HG03097 (cell line): ENCODE data around the gene RAD1.
"Not testable (repeated sequence)": the region's sequence is repeated elsewhere in the genome, so short reads cannot be mapped to it uniquely, and the experiment has no call there.

Source experiments
- ATAC-seq: cut with Tn5 transposase; IDR thresholded peaks from one replicate; pipeline ENCODE4 v1.9.1; 2021; ENCODE audit not compliant: unreplicated experiment, low FRiP score

RAD1 gene, protein sequence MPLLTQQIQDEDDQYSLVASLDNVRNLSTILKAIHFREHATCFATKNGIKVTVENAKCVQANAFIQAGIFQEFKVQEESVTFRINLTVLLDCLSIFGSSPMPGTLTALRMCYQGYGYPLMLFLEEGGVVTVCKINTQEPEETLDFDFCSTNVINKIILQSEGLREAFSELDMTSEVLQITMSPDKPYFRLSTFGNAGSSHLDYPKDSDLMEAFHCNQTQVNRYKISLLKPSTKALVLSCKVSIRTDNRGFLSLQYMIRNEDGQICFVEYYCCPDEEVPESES

DNA sequence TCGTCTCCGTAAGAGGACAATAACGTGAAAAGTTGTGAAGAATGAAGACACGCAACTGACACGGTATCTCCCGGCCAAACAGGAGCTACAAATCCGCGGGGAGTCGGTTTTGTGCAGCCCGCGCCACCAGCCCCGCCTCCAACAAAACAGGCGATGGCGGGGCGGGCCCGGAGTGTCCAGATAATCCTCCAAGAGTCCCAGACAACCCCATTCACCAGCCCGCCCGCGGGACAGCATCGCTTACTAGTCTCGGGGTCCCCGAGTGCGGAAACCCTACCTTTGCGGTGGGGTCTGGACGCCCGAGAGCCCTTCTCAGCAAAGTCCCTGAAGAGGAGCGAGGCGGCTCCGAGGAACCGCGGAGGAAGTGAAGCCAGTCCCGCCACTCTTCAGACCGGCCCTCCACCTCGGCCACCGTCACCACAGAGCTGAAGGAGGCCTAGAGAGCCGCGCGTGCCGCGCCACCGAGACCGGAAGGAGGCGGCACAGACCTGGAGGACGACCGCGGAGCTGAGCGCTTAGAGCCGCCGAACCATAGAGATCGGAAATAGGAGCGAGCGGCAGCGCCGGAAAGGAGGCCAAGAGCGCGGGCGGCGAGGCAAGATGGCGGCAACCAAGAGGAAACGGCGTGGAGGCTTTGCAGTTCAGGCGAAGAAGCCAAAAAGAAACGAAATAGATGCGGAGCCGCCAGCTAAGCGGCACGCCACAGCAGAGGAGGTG is at the start of gene RAD1, which contains the start of gene BRIX1:
Gene RAD1 (minus strand): TSS at position 366 of the 717 bp plus-strand sequence. CDS start 612 bp downstream, outside the sequence.
Gene BRIX1 (plus strand): TSS at position 573 of the 717 bp plus-strand sequence. CDS start 28 bp downstream, at position 601.
- ATAC-seq: peak; percentile 99

DNA sequence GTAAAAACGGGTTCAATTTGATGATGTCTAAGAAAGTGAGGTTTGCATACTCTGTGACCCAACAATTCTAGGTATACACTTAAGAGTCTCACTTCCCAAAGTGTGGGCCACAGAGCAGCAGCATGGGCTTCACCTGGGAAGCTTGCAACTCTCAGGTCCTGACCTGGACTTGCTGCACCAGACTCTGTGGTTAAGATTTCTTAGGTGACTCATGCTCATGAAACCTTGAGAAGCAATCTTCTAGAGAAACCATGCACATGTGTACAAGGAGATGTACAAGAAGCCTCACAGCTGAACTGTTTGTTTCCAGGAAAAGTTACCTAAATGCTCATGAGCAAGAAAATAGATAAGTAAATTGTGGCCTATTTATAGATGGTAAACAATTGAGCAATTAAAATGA is 44.0 kb upstream of the RAD1 start:
- peak; percentile 93 for ATAC-seq

DNA sequence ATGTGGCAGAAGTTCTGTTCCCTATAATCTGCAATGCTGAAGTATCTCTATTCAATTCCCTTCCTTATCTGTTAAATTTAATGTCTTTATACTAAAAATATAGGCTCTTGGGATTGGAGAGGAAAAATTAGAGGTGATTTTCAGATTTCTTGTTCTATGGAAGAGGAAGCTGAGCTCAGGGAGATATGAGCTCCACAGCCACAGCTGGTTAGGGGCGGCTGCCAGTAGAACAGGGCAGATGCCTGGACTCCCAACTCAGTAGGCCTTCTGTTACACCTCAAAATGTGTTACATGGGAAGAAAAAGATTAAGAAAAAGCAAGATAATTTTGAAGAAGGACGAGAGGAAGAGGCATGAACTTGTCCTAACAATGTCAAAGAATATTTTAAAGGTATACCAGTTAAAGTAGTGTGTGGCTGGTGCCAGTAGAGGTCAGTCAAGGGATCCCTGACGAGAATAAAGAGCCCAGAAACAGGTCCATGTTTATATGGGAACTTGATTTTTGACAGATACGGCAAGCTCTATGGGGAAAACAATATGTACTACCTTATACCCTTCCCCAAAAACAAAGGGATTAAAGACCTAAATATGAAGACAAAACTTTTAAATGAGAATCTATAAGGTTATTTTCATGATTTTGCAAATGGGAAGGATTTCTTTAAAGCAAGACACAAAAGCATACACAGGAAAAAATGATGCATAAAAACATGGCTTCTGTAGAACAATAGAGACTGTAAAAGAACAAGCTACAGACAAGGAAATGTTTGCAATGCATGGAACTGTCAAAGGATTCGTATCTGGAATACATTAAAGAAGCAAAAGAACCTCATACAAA is 42.8 kb upstream of the RAD1 start:
- no peak for ATAC-seq

DNA sequence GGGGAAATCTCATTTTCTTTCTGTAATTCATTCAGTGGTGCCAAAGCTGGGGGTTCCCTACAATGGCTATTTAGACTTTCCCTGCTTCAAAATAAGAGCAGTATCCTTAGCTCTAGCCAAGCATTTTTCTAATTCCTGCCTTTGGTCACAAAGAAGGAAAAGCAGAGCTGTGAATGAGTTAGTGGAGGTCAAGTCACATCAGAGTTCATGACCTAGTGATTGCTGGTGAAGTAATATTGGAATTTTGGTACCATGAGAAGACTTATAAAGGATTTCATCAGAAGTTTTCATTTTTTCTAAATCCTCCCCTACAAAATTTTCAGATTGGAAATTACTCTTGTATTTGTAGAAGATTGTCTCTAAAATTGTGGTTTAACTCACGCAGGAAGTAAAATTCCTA is 42.0 kb upstream of the RAD1 start:
- no peak for ATAC-seq

DNA sequence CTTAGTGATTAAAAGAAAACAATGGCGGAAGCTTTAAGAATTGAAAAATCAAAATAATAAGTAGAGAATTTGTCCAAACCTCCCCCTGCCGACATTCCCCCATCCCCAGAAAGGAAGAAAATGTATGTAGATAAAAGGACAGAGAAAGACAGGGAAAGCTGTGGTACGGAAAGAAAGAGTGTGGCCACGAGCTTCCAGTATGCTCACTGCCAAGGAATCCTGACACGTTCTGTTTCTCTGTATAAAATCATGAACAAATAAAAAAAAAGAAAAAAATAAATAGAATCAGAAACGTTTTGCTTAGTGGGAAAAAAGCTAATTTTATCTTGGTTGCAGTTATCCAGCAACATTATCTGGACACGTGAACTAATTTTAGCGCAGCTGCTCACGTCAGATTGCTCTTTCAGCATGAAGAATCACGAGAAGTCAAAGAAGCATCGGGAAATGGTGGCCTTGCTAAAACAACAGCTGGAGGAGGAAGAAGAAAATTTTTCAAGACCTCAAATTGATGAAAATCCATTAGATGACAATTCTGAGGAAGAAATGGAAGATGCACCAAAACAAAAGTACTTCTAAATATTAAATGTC is 29.2 kb upstream of the RAD1 start:
- ATAC-seq: no peak

DNA sequence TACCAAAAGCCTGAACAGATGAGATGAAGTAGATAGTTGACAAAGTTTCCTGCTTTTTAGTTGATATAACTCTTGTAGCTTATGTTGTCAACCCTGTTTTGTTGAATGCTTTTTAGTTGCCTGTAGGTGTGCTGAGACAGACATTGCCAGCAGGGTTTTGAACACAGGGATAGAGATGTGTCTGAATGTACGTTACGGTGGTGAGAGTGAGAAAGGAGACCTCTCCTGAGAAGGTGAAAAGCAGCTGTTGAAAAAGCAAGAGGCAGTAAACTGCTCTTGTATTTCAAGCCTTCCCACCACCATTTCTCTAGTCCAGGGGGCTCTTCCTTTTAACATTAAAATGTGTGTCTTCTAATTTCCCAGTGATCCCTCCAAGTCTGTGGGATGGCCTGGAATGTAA is 28.7 kb upstream of the RAD1 start:
- no peak for ATAC-seq

DNA sequence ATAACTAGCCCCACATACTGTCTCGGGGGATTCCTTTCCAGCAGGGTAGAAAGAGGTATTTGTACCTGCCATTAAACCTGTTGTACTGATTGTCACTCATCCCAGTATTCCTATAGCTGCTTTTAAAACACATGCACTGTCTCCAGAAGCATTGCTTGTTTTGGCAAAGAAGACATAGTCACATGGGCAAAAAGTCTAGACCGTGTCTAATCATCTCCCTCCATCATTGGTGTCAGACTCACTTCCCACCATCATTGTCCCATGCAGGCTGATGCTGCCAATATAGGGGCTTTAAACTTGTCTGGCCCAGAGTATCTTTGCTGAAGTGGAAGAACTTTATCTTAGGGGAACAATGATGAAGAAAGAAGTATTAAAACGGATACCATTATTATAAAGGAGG is 26.6 kb upstream of the RAD1 start:
- ATAC-seq: no peak

DNA sequence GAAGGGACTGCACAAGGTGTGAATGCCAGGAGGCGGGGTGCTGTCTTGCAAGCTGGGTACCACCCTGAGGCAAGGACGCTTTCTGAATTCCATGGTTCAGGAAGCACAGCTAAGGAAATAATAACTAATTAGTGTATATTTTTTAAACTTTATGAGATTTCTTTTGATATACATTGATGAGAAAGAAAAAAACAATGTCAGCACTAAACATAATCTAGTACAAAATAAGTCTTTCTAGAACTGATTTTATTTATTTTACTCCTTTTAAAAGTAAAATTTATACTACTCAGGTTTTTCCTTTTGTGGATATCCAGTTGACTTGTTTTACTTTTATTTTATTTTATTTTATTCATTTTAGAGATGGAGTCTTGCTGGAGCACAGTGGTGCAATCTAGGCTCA is 17.6 kb upstream of the RAD1 start:
- ATAC-seq: no peak

DNA sequence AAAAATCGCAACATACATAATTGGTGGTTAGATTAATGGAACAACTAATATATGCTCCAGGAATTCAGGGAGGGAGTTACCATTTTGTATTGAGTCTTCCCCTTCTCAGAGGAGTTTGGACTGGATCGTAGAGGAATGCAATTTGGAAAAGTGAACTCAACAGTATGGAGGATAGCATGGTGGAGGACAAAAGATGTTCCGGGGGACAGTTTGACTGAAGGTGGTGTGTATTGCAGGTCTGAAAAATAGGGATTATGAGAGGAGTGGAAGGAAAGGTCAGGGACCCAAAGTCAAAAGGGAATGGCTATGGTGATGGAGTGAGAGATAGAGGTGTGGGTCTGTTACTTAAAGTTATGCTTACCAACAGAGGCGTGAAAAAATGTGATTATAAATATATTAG is 15.6 kb upstream of the RAD1 start:
- no peak for ATAC-seq

DNA sequence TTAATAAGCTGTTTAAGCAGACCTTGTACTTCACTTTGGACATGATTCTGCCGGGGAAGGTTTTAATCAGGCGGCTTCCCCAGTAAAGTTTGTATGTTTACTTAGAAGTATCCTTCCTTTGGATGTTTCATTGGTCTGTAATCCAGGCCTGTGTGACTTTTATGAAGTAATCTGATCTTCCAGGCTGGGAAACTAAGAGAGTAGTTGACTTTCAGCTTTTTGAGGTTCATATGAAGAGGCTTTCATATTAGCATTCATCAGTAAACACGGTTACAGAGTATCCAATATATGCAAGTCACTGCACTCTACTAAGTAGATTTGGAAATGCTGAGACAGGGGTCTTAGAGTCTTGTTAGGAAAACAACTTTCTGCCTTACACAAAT is 15.1 kb upstream of the RAD1 start:
- no peak for ATAC-seq

DNA sequence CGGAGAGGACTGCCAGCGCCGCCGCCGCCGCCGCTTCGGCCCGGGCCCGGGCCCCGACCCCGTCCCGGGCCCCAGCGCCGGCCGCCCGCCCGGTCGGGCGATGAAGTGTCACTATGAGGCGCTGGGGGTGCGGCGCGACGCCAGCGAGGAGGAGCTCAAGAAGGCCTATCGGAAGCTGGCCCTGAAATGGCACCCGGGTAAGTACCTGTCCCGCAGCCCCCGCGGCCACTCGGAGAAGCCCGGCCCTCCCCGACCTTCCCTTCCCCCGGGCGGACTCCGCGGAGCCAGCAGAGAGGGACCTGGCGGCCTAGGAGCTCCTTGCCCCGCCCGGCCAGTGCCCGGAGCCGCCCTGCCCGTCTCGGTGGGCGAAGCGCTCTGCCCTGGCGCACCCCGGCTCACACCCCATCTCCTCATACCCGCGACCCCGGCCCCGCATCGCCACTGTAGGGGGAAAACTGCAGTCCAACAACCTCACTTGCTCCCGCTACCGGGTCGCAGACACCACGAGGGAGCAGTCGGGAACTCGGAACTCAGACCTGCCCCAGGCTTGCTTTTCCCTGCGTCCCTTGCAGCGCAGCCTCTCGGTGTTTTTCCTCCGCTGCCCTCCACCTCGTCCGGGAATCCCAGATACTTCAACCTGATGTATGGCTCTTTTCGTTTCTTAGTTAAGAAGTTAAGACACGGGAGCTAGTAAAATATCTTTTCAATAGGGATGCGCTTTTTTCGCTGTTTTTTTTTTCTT is 14.6 kb upstream of the RAD1 start:
- ATAC-seq: peak; percentile 68

DNA sequence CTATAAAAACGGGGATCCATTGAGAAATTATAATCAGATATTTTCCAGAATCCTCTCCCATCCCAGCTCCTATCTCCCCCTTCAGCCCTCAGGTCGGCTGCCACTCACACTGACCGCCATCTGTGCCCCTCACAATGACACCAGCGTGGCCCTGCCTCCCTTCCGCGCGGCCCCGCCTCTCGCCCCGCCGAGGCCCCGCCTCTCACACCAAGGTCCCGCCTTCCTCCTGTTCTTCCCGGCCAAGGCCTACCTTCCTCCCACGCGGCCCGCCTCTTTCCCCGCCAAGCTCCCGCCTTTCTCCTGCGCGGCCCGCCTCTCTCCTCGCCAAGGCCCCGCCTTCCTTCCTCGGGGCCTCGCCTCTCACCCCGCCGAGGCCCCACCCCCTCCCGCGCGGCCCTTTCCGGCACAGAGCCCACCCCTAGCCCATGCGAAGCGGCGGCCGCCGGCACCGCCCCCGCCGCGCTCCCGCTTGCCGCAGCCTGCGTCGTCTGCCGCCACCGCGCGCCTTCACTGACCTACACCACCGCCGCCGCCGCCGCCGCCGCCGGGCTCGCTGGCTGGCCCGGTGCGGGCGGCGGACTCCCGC is 13.9 kb upstream of the RAD1 start, which contains the start of gene DNAJC21:
Gene DNAJC21 (plus strand): TSS at position 426 of the 586 bp plus-strand sequence. CDS start 261 bp downstream, outside the sequence.
- peak; percentile 89 for ATAC-seq

DNA sequence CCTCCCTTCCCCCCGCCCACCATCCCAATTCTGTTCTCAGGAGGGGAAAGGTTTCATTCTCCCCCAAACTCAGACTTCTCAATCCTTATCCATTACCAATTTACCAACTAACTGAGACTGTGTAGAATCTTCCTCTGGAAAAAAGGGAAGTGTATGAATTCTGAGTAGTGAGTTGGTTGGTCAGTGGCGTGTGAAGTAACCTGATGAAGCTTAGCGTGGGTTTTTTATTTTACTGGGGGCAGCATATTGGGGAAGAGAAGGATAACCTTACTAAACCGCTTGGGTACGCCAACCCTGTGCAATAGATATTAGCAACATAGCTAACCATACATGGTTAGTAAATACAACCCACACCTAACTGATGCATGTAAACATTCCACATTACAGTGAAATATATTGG is 13.0 kb upstream of the RAD1 start:
- no peak for ATAC-seq

DNA sequence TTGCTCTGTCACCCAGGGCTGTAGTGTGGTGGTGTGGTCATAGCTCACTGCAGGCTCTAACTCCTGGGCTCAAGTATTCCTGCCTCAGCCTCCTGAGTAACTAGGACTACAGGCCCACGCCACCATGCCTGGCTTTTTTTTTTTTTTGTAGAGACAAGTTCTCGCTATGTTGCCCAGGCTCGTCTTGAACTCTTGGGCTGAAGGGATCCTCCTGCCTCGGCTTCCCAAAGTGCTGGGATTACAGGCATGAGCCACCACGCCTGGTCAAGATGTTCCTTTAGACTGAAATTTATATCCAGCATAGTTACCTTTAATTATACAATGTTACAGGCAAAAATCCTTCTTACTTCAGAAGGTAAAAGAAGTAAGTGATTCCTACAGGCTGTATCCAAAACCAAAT is 12.5 kb upstream of the RAD1 start:
- no peak for ATAC-seq

DNA sequence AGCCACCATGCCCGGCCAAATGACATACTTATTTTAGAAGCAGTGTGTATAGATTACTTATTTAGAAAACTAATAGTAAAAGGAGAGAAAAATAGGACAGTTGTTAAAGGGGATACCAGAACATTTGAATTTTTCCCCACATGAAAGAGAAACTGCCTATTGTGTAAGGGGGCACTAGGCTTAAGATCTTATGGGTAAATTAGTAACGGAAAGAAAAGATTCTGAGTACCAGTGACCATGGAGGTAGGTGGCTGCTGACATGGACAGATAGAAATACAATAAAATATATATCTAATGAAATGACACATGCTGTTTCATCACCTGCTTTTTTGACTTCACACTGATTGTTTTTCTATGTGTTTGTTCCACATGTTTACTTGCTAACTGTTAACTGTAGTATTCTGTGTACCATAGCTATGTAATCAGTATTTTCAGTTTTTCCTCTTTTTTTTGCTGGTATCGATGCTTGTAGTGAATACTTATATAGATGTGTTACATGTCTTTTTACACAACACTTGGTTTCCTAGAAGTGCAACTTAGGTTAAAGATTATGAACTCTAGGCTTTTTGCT is 11.1 kb upstream of the RAD1 start:
- ATAC-seq: no peak

DNA sequence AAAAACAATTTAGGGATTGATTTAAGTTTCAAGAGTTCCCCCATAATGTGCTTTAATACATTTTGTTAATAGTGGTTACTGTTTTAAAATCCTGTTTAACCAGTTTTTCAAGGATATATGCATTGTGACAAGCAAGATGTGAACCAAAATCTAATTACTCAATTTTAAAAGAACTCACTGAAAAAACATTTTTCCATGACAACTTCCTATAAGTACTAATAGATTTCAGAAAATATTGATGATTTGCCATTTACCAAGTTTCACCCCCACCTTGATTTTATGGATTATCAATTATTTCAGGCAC is 9.1 kb upstream of the RAD1 start:
- no peak for ATAC-seq

DNA sequence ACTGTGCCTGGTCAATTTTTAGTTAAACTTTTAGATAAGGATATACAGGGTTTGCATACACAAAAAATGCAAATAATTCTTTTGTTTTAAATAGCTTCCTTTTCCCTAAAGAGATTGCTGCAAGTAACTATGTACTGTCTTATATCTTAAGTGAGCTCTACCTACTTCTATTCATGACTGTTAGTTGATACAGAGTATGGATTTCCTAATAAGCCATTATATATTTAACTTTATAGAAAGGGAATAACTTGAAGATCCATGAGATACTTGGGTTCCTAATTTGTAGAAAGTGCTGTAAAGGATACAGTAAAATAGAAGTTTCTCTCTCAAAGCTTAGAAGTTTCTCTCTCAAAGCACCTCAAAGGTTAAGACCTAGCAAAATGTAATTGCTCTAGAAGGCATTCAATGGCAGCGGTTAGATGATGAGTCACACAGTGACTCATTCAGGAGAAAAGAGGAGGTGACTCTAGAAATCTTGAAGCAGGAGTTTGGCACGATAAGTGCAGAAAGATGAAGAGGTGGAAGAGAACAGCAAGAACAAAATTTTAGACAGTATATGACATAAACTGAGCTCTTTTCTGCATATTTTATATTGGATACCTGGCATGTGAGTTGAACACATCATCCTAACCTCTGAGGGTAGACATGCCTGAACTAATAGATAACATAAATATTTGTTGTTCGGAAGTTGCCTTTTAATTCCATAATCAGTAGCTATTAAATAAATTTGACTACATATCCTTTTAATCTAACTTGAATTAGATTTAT is 8.6 kb upstream of the RAD1 start:
- ATAC-seq: no peak

DNA sequence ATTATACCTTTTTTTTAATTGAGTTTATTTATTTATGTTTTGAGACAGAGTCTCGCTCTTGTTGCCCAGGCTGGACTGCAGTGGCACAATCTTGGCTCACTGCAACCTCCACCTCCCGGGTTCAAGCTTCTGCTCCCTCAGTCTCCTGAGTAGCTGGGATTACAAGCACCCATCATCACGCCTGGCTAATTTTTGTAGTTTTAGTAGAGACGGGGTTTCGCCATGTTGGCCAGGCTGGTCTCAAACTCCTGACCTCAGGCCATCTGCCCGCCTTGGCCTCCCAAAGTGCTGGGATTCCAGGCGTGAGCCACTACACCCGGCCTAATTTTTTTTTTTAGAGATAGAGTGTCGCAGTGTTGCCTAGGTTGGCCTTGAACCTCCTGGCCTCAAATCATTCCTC is 8.0 kb upstream of the RAD1 start:
- not testable (repeated sequence) for ATAC-seq

DNA sequence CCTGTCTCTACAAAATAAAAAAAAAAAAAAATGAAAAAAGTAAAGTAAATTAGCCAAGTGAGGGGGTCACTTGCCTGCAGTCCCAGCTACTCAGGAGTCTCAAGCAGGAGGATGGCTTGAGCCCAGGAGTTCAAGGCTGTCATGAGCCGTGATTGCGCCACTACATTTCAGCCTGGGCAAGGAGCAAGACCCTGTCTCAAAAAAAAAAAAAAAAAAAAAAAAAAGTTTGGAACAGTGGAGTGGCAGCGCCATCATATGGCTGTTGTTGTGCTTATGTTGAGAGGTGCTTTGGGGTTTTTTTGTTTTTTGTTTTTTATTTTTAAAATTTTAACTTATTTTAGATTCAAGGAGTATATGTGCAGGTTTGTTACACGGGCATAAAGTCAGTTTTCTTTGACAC is 3.8 kb upstream of the RAD1 start:
- no peak for ATAC-seq
